ENCODE data around the gene MSL1. TPM values are rescaled to one million over a fixed set of nuclear protein-coding genes. Genes with fewer than 3 reads are reported as not detected.

The MSL1 gene
- total RNA-seq, 1 donor from 2014 or later, result 39.8 TPM

GRCh38 chr17:40079545-40079944 lies 42.2 kb upstream of the MSL1 start:
- no peak overlapping the region for H3K4me3 ChIP-seq
- no peak for TF ChIP-seq CTCF (IDR thresholded peaks at IDR 0.05; ENCODE audit: borderline replicate concordance)
- intact Hi-C loops (cut with micrococcal nuclease), result no loop called here
- H3K9me3 ChIP-seq (replicated peaks), result no peaks in the 10 kb centered on the region
- H3K4me1 ChIP-seq, result peaks cover 35% of the 10 kb centered on the region
- H3K27me3 ChIP-seq (ENCODE audit: low read depth), result no peaks in the 10 kb centered on the region
- H3K27ac ChIP-seq (replicated peaks), result no peak overlapping the region
- DNase-seq, result no peak
- H3K36me3 ChIP-seq, result peaks cover 65% of the 10 kb centered on the region

- no peak for DNase-seq
- H3K36me3 ChIP-seq, result peaks cover 86% of the 10 kb centered on the region
Observed at GRCh38 chr17:40084477-40084876, 37.3 kb upstream of the MSL1 start.

GRCh38 chr17:40086150-40087044 lies 35.4 kb upstream of the MSL1 start:
- no peaks in the 10 kb centered on the region for H3K9me3 ChIP-seq (replicated peaks)
- H3K4me1 ChIP-seq, result peaks cover 39% of the 10 kb centered on the region
- H3K4me3 ChIP-seq, result no peak overlapping the region
- H3K36me3 ChIP-seq, result peaks cover 71% of the 10 kb centered on the region
- DNase-seq, result no peak
- intact Hi-C loops (cut with micrococcal nuclease), result no loop called here
- peak; percentile 91 for TF ChIP-seq CTCF (IDR thresholded peaks at IDR 0.05; ENCODE audit: borderline replicate concordance)
- no peaks in the 10 kb centered on the region for H3K27me3 ChIP-seq (ENCODE audit: low read depth)
- H3K27ac ChIP-seq (replicated peaks), result peak overlapping the region; percentile 47

More at GRCh38 chr17:40084477-40084876, 37.3 kb upstream of the MSL1 start:
- Histone ChIP-seq H3K4me1 (peaks cover 20% of the 10 kb centered on the region), H3K4me3 (no peak overlapping the region), H3K27me3 (ENCODE audit: low read depth) (no peaks in the 10 kb centered on the region), H3K9me3 (replicated peaks) (no peaks in the 10 kb centered on the region), H3K27ac (replicated peaks) (no peak overlapping the region)
- intact Hi-C loops (cut with micrococcal nuclease), result no loop called here
- no peak for TF ChIP-seq CTCF (IDR thresholded peaks at IDR 0.05; ENCODE audit: borderline replicate concordance)

- Histone ChIP-seq H3K4me3 (no peak overlapping the region), H3K4me1 (peaks cover 47% of the 10 kb centered on the region), H3K36me3 (peaks cover 72% of the 10 kb centered on the region), H3K9me3 (replicated peaks) (no peaks in the 10 kb centered on the region), H3K27me3 (ENCODE audit: low read depth) (no peaks in the 10 kb centered on the region), H3K27ac (replicated peaks) (no peak overlapping the region)
- no peak for TF ChIP-seq CTCF (IDR thresholded peaks at IDR 0.05; ENCODE audit: borderline replicate concordance)
- DNase-seq, result no peak
- intact Hi-C loops (cut with micrococcal nuclease), result no loop called here
Observed at GRCh38 chr17:40087049-40087794, 34.5 kb upstream of the MSL1 start.

GRCh38 chr17:40087903-40088718 lies 33.7 kb upstream of the MSL1 start:
- Histone ChIP-seq H3K27ac (replicated peaks) (no peak overlapping the region), H3K4me3 (no peak overlapping the region), H3K36me3 (peaks cover 77% of the 10 kb centered on the region), H3K27me3 (ENCODE audit: low read depth) (no peaks in the 10 kb centered on the region), H3K9me3 (replicated peaks) (no peaks in the 10 kb centered on the region), H3K4me1 (peaks cover 56% of the 10 kb centered on the region)
- intact Hi-C loops (cut with micrococcal nuclease), result no loop called here
- no peak for DNase-seq
- no peak for TF ChIP-seq CTCF (IDR thresholded peaks at IDR 0.05; ENCODE audit: borderline replicate concordance)
